Colon (tissue), 2 donors: ENCODE measurements around the gene MYO5B.
"Not testable (repeated sequence)": the region's sequence is repeated elsewhere in the genome, so short reads cannot be mapped to it uniquely, and the experiment has no call there.

Source experiments
- FAIRE-seq: peaks from 2 replicates; lab custom pipeline; 2012; peaks lifted over from hg19 to GRCh38; lab: Jason Lieb, UNC
- donor health status: control.
- donor health status: control.

MYO5B gene

GRCh38 chr18:49920731-49921130 lies 274.2 kb downstream of the MYO5B start:
- no peak for FAIRE-seq

DNA sequence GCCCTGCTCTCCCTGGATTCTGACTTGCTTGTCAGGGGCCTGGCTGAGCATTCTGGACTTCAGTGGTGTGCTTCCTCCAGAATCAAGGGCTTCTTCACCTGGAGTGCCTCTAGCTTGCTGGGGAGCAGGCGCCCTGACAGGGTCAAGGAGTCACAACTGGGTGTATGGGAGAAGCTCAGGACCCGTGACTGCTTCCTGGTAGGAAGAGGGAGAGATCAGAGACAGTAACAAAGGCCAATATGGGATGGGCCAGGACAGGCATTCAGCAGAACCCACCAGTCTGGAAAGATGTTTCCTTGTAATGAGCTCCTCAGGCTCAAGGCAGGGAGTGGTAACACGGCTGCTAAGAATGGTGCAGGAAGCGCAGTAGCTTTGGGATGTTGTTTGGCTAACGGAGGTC lies 277.2 kb downstream of the MYO5B start:
- no peak for FAIRE-seq

GRCh38 chr18:49915352-49915751 lies 279.6 kb downstream of the MYO5B start:
- no peak for FAIRE-seq

GRCh38 chr18:49913221-49913620 lies 281.7 kb downstream of the MYO5B start:
- no peak for FAIRE-seq

DNA sequence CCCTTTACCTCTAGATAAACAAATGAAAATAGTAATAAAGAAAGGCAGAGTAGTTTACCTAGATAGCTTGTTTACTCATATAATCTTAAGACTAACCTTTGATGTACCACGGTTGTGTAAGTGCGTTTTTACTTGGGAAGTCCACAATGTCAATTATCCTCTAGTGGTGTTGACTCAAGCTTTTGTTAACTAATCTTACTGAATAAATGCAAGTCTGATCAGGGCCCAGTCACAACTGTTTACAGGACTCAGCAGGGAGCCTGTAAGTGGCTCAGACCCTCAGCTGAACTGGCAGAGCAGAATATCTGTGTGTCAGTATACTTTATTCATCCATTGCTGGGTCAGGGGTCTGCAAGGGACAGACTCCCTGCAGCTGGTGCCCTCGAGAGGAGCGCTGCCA lies 283.5 kb downstream of the MYO5B start:
- no peak for FAIRE-seq

DNA sequence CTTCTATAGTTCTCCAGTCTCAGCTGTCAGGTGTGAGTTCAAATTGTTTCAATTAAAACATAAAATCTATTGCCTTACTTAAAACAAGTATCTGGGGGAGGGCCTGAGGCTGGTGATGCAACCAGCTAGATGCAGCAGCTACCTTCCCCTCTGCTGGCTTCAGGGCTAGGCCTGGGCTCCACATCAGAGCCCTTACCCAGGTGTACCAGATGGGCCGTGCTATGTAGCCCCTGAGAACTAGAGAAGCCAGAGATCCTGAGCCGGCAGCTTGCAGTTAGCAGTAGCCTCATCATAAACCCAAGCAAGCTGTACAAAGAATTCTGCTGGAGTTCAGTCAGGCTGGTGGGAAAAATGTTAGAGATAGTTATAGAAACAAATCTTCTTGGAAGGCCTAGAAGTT lies 284.0 kb downstream of the MYO5B start:
- no peak for FAIRE-seq

GRCh38 chr18:49910019-49910418 lies 284.9 kb downstream of the MYO5B start:
- FAIRE-seq = no peak

- no peak for FAIRE-seq
These were observed 287.5 kb downstream of the MYO5B start for GRCh38 chr18:49907346-49907929.

DNA sequence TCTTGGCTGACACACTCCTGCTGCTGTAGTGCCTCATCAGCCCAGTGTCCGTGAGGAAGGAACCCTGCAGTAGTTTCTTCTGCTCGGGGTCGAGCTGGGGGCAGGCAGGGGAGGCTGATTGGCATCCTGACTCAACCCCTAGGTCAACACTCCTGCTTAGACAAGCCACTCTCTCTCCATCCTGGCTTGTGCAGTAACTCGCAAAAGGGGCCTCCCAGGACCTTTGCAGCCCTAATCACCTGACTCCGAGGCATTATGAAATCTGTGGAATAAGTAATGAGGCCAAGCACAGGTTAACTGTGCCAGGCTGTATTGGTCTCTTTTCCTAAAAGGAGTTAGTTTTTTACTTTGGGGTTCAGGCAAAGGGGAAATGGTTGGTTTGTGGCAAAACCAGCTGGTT lies 289.2 kb downstream of the MYO5B start:
- no peak for FAIRE-seq

GRCh38 chr18:49904871-49905555 lies 289.9 kb downstream of the MYO5B start:
- FAIRE-seq = no peak

GRCh38 chr18:49901862-49902340 lies 293.0 kb downstream of the MYO5B start:
- no peak for FAIRE-seq

- FAIRE-seq = no peak
These were observed 295.2 kb downstream of the MYO5B start for GRCh38 chr18:49899657-49900330.

DNA sequence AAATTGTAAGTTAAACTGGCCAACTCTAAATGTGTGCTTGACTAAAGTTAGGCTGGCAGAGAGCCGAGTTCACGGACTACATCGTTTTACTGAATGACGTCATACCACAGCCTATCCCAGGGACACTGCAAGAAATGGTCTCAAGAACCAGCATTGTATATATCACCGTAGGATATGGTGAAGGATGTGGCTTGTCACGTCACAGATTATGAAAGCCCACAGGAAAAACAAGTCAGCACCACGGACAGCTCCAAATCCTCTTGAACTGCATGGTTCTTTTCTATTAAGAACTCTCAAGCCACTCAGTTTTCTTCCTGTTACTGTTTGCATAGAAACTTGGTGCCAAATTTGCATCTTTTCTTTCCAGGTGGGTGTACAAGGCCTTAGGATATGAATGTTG lies 296.5 kb downstream of the MYO5B start:
- FAIRE-seq = no peak

GRCh38 chr18:49894517-49895226 lies 300.3 kb downstream of the MYO5B start:
- no peak for FAIRE-seq

GRCh38 chr18:49893036-49893435 lies 301.9 kb downstream of the MYO5B start:
- FAIRE-seq = no peak

DNA sequence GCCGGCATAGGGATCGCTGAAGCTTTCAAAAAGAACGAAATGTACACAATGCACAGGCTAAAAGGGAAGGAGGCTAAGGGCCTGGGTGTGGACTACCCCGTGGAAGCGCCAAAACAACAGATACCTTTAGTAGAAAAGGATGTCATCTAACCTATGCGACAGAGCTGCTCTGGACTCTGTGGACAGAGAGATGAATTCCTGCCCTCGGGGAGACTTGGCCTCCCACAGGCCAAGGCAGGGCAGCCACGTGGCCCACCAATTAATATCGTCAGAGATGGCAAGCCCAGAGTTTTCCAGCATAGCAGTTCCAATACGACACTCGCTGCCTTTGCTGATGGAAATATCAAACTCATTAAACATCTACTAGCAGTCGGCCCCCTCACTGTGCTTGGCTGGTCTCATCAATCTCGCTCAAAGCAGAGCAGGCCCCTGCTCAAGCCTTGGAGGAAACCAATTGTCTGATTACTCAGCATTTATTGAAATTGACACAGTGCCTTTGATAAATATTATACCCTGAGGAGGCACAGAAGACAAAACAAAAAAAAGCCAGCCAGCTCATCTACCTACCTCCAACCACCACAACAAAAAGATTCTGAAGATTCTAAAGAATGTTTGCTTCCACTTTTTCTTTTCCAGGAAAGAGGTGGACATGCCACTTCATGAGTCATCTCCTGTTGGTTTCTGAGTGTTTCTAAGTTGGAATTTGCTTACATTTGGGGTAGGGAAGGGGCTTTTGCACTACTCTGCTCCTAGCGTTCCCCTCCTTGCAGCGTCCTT lies 302.6 kb downstream of the MYO5B start:
- no peak for FAIRE-seq

DNA sequence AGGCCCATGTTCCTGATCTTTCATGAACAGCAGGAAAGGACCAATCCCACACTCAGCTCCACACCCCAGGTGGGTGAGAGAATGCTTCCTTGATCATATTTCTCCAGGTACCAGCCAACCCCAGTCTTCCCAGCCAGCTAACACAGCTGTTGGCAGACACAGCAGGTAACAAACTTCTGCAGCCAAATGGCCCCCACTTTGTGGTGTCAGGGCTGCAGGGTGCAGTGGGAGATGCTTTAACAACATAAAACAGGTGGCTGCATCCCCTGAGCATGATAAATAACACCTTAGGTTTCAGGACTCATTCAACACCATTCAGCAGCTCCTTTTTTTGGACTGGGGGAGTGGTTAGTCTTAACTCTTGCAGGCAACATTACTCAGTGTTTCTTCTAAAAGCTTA lies 304.9 kb downstream of the MYO5B start:
- no peak for FAIRE-seq

DNA sequence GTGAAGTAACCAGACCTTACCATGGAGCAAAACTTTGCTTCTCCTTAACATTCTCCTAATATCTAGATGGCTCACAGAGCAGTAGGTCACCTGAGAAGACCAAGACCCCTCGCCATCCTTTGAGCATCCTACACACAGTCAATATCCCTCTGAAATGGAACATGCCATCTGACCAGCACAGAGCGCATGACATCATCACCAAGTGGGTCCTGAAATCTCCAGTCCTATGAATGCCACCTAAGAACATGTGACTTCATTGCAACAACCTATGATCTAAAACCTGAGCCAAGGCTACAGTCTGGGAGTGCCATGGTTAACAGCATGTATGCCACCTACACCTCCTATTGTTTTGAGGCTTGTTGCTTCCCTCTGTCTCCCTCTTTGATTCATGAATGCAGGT lies 305.4 kb downstream of the MYO5B start:
- FAIRE-seq = not testable (repeated sequence)

DNA sequence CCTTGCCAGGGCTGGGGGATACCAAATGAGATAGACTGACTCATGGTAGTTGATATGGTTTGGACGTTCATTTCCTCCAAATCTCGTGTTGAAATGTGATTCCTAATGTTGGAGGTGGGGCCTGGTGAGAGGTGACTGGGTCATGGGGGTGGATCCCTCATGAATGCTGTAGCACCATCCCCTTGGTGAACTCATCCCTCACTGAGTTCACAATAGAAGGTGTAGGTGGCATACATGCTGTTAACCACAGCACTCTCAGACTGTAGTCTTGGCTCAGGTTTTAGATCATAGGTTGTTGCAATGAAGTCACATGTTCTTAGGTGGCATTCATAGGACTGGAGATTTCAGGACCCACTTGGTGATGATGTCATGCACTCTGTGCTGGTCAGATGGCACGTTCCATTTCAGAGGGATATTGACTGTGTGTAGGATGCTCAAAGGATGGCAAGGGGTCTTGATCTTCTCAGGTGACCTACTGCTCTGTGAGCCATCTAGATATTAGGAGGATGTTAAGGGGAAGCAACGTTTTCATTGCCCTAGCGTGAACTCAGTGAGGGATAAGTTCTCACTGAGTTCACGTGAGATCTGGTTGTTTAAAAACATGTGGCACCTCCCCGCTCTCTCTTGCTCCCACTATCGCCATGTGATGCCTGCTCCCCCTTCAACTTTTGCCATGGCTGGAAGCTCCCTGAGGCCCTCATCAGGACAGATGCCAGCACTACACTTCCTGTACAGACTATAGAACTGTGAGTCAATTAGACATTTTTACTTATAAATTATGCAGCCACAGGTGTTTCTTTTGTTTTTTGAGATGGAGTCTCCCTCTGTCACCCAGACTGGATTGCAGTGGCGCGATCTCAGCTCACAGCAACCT lies 307.8 kb downstream of the MYO5B start:
- FAIRE-seq = no peak

DNA sequence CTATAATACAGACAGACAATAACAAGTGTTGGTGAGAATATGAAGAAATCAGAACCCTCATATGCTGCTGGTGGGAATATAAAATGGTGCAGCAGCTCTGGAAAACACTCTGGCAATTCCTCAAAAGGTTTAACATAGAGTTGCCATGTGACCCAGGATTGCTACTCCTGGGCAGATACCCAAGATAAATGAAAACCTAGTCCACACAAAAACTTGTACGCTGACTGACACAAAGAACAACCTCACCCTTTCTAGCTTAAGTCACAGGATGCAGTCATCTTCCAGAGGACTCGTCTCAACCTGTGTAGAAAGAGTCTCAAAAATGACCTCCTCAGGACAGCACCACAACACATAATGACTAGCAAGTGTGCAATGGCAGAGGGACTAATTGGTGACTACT lies 310.0 kb downstream of the MYO5B start:
- no peak for FAIRE-seq

GRCh38 chr18:49884465-49884864 lies 310.5 kb downstream of the MYO5B start:
- no peak for FAIRE-seq
